SK-N-SH treated with all-trans-retinoic acid at 6 μM for 48 hours (cell line): ENCODE data around the gene MOV10L1.

ENCODE experiments used
- RARB ChIP-seq: fragments of 250-450 bp; sonication (Bioruptor Pico); IDR thresholded peaks from 2 replicates; pipeline ENCODE4 v1.8.0; 2021; ENCODE audit warnings: mild to moderate bottlenecking, moderate library complexity
- ZFP3 ChIP-seq: fragments of 250-450 bp; sonication (Bioruptor Pico); IDR thresholded peaks from 2 replicates; pipeline ENCODE4 v1.5.0; 2020; ENCODE audit warnings: mild to moderate bottlenecking, moderate library complexity
- ZNF70 ChIP-seq: fragments of 450-650 bp; formaldehyde crosslinking; IDR thresholded peaks from 2 replicates; pipeline ENCODE4 v1.5.0; 2020; ENCODE audit warnings: mild to moderate bottlenecking, moderate library complexity
- TF ChIP-seq, protein P1 (sequence below): fragments of 250-450 bp; sonication (Bioruptor Pico); IDR thresholded peaks from 2 replicates; pipeline ENCODE4 v1.8.0; 2020; ENCODE audit warnings: mild to moderate bottlenecking, moderate library complexity, borderline replicate concordance

DNA sequence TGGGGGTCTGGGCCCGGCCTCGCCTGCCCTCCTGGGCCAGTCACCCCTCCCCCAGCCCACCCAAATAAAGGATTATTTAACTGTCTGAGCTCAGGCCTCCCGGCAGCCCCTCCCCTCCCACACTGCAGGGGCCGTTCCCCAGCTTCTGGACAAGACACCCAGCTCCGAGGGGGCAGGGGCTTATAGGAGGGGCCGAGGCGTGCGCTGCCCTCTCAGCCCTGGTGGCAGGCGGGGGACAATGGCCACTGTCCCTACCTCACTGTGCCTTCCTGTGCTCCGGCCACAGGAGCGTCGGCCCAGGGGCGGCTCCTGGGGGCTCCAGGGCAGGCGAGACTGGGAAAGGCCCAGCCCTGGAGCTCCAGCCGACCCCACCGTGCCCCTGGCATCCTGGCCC is 108.8 kb downstream of the MOV10L1 start:
- TF ChIP-seq, protein P1, sequence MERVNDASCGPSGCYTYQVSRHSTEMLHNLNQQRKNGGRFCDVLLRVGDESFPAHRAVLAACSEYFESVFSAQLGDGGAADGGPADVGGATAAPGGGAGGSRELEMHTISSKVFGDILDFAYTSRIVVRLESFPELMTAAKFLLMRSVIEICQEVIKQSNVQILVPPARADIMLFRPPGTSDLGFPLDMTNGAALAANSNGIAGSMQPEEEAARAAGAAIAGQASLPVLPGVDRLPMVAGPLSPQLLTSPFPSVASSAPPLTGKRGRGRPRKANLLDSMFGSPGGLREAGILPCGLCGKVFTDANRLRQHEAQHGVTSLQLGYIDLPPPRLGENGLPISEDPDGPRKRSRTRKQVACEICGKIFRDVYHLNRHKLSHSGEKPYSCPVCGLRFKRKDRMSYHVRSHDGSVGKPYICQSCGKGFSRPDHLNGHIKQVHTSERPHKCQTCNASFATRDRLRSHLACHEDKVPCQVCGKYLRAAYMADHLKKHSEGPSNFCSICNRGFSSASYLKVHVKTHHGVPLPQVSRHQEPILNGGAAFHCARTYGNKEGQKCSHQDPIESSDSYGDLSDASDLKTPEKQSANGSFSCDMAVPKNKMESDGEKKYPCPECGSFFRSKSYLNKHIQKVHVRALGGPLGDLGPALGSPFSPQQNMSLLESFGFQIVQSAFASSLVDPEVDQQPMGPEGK (CRISPR knock-in tag), result no peak
- TF ChIP-seq RARB (CRISPR knock-in tag) (no peak), ZNF70 (CRISPR knock-in tag) (no peak), ZFP3 (CRISPR knock-in tag) (no peak)
